HG02938 (cell line): ENCODE data around the gene DUOX2.
"Not testable (repeated sequence)": the region's sequence is repeated elsewhere in the genome, so short reads cannot be mapped to it uniquely, and the experiment has no call there.

ENCODE experiments used
- ATAC-seq: cut with Tn5 transposase; IDR thresholded peaks from one replicate; pipeline ENCODE4 v1.9.1; 2021; ENCODE audit warnings: mild to moderate bottlenecking, moderate library complexity; ENCODE audit not compliant: unreplicated experiment

The DUOX2 gene

DNA sequence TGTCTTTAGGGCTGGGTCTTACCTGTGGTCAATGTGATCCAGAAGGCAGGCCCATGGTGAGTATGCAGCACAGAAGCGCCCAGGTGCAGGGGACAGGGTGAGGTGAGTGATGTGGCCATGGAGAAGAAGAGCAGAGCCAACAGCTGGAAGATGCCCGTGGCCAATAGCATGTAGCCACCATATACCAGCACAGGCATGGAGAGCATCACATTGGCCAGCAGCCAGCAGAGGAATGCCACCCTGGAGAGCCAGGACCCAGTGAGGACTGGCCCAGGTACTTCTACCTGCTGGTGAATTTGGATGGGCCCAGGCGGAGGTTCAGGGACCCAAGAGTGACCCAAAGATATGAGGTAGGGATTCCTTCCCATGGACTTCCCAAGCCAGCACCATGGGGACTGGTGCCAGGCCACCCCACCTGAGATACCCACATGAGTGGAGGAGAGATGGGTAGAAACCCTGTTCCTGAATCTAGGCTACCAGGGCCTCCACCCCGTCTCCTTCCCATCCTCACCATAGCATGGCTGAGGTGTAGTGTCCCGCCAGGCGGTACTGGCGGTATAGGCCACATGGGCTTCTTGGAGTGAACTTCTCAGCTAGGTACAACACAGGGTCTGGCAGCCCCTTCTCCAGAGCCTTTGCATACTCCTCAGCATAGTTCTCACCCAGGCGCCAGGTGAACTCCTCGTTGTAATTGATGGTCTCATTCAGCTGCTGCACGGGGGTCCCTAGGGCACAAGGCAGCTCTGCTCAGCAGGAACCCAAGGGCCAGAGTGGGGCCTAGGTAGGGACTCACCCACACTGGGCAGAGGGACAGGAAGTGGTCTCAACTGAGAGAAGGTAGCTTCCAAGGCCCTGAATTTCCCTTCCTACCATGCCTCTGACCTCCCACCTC, 6.4 kb upstream of the DUOX2 start:
- no peak for ATAC-seq

DNA sequence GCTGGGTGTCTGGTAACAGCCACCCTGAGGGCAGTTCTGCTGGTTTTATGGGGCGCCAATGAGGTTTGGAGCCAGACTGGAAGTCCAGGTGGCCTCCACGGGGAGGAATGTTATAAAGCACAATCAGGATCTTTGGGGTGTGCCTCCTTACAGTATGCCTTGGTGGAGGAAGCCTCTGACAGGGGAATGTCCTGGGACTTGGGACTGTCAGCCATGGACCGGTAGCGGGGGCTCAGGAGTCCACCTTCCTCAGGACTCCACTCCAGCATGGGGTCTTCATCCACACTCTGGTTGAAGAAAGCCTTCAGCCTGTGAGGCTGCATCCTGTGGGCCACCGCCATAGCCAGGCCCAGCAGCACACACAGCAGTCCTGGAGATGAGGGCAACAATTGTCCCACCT, 5.0 kb upstream of the DUOX2 start:
- ATAC-seq, result no peak

GRCh38 chr15:45118131-45118588, 4.2 kb upstream of the DUOX2 start:
- ATAC-seq, result peak; percentile 94

DNA sequence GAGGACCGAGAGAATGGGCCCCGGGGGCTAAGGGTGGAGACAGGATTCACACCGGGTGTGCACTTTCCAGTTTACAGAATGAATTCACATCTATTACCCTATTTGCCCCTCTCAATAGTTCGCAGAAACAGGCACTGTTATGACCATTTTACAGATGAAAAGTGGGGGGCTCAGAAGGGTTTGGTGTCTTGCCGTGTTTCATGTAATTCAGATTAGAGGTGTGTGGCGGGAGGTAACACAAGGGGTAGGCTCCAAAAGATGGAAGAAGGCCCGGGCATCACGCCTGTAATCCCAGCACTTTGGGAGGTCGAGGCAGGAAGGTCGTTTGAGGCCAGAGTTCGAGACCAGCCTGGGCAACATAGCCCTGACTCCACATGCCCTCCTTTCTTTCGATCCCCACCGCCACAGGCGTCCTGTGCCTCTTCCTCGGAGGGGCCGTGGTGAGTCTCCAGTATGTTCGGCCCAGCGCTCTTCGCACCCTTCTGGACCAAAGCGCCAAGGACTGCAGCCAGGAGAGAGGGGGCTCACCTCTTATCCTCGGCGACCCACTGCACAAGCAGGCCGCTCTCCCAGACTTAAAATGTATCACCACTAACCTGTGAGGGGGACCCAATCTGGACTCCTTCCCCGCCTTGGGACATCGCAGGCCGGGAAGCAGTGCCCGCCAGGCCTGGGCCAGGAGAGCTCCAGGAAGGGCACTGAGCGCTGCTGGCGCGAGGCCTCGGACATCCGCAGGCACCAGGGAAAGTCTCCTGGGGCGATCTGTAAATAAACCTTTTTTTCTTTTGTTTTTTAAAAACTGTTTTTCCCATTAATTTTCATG, 3.5 kb upstream of the DUOX2 start:
- no peak for ATAC-seq

- ATAC-seq, result no peak
Observed at GRCh38 chr15:45116482-45117307, 2.7 kb upstream of the DUOX2 start.

- no peak for ATAC-seq
Observed at GRCh38 chr15:45116006-45116481, 2.1 kb upstream of the DUOX2 start.

GRCh38 chr15:45115312-45115820, 1.4 kb upstream of the DUOX2 start:
- ATAC-seq, result no peak

- ATAC-seq, result no peak
Observed at GRCh38 chr15:45114751-45115085, 746 bp upstream of the DUOX2 start.

GRCh38 chr15:45113380-45113990, 487 bp downstream of the DUOX2 start:
- no peak for ATAC-seq

GRCh38 chr15:45112591-45113379, 1.2 kb downstream of the DUOX2 start:
- ATAC-seq, result no peak

GRCh38 chr15:45112143-45112590, 1.8 kb downstream of the DUOX2 start:
- no peak for ATAC-seq

GRCh38 chr15:45111390-45112142, 2.4 kb downstream of the DUOX2 start:
- no peak for ATAC-seq

DNA sequence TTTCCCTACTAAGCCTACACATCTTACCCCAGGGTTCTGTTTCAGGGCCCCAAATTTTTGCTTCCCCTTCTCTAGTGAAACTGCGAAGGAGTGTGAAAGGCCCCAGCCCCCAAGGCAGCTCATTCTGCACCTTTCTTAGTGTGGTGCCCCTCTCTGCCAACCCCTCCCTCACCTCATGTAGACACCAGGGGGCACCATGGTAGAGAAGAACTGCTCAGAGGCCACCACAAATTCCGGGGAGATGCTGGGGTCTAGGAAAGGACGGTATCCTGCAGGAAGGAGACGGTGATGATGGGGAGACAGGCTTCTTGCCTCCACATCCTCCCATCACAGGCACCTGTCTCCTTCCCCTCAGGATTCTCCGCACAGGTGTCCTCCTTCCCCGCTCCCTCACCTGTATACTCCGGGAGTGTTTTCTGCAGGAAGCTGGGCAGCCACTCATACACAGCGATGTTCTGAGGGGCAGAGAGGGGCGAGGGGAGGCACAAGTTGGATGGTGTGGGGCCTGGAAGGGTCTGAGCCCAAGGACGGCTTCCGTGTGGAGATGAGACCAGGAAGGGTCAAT, 3.6 kb downstream of the DUOX2 start:
- ATAC-seq, result no peak

DNA sequence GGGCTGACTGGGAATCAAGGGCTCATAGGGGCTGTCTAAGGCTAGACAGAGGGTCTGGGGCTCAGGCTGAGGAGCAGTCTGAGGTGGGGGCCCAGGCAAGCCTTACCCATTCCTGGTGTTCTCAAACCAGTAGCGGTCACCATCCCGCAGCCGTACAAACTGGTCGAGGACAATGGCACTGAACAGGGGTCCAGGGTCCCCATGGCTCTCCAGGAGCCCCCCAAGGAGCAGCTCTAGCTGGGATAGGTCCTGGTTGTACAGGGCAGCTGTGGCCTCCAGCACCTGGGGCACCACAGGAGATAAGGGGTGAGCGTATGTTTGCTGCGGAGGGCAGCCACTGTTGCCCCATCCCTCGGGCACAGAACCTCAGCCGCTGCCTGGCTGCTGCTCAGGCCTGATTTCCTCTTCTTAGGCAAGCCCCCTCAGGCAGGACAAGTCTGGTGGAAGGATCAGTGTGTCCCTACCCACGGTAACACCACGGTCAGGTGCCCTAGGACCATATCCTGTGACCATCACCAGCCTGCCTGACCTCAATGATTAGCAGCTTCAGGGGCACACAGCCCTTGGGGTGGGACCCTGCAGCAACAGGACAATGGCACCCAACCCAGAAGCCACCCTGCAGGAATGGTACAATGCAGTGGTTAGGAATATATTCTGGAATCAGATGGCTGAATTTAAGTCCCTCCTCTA, 5.9 kb downstream of the DUOX2 start:
- ATAC-seq, result no peak

- no peak for ATAC-seq
Observed at GRCh38 chr15:45106002-45106790, 7.8 kb downstream of the DUOX2 start.

DNA sequence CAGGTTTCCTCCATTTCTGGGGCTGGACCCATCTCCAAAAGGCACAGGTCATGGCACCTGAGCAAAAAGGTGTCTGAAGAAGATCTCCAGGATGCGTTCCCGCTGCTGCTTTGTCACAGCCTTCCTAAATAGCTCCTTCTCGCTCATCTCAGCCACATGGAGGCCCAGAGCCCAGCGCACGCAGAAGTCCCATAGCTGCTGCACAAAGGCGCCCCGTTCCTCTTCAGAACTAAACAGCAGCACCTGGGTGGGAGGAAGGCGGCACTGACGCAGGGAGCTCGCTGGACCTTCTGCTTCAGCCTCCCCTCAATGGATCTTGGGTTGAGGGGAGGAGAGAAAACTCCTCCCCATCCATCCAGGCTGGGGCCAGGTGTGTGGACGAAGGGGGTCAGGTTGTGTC, 8.4 kb downstream of the DUOX2 start:
- ATAC-seq, result no peak

GRCh38 chr15:45104170-45104569, 9.8 kb downstream of the DUOX2 start:
- ATAC-seq, result not testable (repeated sequence)
